Inferior parietal cortex (tissue), 1 donor: Measurements from ENCODE around the gene SERPINB7.

Experiments
- DNase-seq: peaks from one replicate; pipeline ENCODE4 v3.0.0-alpha.2; 2016; ENCODE audit errors: extremely low spot score

The SERPINB7 gene

DNA sequence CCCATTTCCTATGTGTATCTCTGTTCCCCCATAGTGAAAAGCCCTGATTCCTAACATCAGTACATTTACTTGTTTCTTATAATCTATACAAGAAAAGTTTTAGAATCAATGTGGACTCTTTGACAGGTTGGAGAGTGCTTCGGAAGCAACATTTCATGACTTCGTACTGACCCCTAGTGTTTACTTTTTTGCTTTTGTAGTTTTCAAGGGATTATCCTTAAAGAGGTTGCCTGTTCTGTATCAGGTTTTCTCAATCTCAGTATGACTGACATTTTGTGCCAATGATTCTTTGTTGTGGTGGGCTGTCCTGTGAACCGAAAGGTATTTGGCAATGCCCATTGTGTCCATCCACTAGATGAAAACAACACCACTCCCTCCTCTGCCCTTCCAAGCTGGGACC is 69.0 kb downstream of the SERPINB7 start:
- DNase-seq: peak; percentile 39

DNA sequence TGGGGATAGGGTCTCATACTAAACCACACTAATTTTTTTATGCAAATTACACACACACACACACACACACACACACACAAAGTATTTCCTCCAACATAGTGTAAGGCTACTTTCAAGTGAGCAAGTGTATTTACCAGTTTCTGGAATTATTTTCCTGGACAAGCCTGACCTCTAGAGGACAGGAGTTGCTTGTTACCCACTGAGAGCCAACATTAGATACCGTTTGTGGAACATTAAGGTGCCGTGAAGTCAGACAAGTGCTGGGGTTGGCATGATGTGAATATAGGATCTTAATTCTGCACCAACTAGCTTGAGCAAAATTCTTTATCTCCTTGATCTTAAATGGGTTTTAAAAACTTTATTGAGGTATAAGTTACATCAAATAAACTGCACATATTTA is 72.9 kb downstream of the SERPINB7 start:
- peak; percentile 63 for DNase-seq

DNA sequence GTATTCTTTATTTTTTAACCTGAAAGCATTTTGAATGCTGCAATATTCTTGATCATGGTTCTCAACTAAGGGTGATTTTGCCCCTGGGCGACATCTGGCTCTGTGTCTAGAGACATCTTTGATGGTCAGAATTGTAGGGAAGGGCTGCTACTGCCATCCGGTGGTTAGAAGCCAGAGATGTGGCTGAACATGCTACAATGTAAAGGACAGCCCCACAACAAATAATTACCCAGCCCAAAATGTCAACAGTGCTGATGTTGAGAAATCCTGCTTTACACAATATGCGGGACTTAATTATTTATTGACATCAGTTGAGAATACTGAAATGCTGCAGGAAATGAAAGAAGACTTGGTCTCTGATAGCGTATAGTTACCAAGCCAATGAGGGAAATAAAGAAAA is 74.8 kb downstream of the SERPINB7 start:
- DNase-seq: no peak

DNA sequence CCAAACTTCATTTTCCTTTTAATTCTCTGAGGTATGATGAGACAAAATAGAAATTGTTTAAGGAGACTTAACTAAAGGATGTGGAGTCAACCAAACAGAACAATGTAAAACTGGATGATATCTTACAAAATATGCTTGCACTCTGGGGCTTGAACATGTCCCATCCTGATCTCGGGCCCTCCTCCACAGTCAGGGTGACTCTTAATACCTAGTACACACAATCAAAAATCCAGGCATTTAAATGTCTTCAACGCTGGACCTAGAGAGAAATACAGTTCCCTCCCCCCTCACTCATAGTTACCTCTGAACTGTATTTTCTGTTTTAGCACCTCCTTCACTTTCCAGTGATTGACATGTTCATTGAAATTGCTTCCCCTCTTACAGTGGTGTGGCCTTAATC is 75.4 kb downstream of the SERPINB7 start:
- DNase-seq: no peak
